Measurements from ENCODE around the gene TUNAR. TPM values are rescaled to one million over a fixed set of nuclear protein-coding genes. Genes with fewer than 3 reads are reported as not detected.

The TUNAR gene
- total RNA-seq, 1 donor from 2014 or later: not detected

DNA sequence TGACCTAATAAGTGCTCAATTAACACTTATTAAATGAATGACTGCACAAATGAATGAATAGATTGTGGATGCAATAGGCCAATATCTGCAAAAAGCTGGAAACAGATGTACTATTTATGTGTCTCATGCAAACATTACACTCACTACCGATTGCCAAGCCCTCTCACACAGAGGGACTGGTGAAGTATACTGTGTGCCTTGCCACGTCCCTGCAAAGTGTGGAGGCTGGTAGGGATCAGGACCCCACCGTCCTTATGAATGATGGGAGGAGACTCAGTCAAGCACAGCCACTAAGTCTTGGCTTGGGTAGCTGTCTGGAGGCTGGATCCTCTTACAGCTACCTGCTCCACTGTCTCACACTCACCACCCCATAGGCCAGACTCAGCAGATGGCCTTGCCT, 3.9 kb upstream of the TUNAR start:
- H3K27ac ChIP-seq: no peak overlapping the region
- TF ChIP-seq, protein P1, sequence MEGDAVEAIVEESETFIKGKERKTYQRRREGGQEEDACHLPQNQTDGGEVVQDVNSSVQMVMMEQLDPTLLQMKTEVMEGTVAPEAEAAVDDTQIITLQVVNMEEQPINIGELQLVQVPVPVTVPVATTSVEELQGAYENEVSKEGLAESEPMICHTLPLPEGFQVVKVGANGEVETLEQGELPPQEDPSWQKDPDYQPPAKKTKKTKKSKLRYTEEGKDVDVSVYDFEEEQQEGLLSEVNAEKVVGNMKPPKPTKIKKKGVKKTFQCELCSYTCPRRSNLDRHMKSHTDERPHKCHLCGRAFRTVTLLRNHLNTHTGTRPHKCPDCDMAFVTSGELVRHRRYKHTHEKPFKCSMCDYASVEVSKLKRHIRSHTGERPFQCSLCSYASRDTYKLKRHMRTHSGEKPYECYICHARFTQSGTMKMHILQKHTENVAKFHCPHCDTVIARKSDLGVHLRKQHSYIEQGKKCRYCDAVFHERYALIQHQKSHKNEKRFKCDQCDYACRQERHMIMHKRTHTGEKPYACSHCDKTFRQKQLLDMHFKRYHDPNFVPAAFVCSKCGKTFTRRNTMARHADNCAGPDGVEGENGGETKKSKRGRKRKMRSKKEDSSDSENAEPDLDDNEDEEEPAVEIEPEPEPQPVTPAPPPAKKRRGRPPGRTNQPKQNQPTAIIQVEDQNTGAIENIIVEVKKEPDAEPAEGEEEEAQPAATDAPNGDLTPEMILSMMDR (IDR thresholded peaks at IDR 0.05): no peak
- no peaks in the 10 kb centered on the region for H3K36me3 ChIP-seq
- no peaks in the 10 kb centered on the region for H3K9me3 ChIP-seq
- DNase-seq (ENCODE audit: low spot score in 2 of 2): peak in 1 of 2 donors; percentile 35
- H3K27me3 ChIP-seq: peaks cover 9% of the 10 kb centered on the region
- H3K4me3 ChIP-seq: no peak overlapping the region
- intact Hi-C loops (cut with DNase I): no loop called here
- peaks cover 8% of the 10 kb centered on the region in 2 donors for H3K4me1 ChIP-seq

DNA sequence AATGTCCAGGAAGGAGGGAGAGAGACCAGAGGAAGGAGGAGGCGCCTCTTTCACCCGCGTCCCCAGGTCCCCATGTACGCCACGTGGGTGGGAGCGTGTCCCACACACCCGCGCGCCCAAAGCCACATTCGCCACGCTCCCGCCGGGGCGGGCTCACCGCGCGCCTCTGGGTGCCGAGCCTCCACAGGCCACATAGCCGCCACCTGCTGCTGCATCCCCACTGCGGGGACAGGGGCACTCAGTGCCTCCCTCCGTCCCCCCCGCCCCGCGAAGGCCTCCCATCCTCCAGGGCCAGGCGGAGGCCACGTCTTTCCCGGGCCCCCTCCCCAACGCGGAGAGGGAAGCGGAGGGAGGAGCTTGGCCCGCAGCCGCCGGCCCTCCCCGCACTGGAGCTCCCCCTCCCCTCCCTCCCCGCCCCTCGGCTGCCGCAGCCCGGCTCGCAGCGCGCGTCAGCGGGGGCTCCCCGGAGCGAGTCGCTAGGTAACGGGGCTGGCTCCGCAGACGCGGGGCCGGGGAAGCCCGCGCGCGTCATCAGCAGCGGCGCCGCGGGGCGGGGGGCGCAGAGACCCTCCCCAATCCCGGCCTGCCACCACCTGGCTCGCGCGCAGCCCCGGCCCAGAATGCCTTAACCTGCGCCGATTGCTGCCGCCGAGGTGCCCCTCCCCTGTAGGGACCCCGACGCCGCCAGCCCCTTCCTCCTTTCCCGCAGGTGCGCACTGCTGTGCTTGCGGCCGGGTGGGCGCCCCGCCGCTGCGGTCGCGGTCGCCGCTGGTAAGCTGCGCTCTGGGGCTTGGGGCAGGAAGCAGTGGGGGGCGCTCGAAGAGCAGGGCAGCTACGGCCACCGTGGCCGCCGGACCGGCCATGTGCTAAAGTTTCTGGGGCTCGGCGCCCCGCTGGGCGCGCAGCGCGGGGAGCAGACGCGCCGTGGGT, 536 bp upstream of the TUNAR start:
- H3K27me3 ChIP-seq: peaks cover 9% of the 10 kb centered on the region
- peaks cover 8% of the 10 kb centered on the region in 2 donors for H3K4me1 ChIP-seq
- H3K27ac ChIP-seq: no peak overlapping the region
- DNase-seq (ENCODE audit: low spot score in 2 of 2): no peak
- no peaks in the 10 kb centered on the region for H3K9me3 ChIP-seq
- TF ChIP-seq, protein P1 (IDR thresholded peaks at IDR 0.05): peak in 1 of 3 experiments; percentile 6
- intact Hi-C loops (cut with DNase I): no loop called here
- no peaks in the 10 kb centered on the region for H3K36me3 ChIP-seq
- peak overlapping the region; percentile 31 to 56 for H3K4me3 ChIP-seq

DNA sequence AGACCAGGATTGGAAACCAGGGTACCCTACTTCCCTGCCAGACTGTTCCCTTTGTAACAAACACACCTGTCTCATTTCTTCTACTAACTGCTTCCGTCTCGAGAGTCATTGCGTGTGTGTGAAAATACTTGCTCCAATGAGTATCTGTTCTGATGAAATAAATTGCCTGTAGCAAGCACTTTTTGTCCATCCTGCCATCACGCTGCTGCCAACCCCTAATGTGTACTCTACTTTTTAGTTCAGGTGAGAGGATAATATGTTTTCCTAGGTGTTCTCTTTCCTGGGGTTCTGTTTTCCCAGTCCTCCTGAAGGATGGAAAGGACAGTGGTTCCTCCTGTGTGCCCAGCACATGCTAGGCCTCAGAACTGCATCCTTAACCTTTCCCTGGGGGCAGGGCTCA, 1.0 kb downstream of the TUNAR start:
- Histone ChIP-seq H3K27ac (no peak overlapping the region), H3K9me3 (no peaks in the 10 kb centered on the region), H3K36me3 (no peaks in the 10 kb centered on the region), H3K4me3 (no peak overlapping the region), H3K4me1 (peaks cover 8% of the 10 kb centered on the region in 2 donors), H3K27me3 (peaks cover 9% of the 10 kb centered on the region)
- TF ChIP-seq, protein P1 (IDR thresholded peaks at IDR 0.05): no peak
- DNase-seq (ENCODE audit: low spot score in 2 of 2): no peak
- intact Hi-C loops (cut with DNase I): no loop called here

DNA sequence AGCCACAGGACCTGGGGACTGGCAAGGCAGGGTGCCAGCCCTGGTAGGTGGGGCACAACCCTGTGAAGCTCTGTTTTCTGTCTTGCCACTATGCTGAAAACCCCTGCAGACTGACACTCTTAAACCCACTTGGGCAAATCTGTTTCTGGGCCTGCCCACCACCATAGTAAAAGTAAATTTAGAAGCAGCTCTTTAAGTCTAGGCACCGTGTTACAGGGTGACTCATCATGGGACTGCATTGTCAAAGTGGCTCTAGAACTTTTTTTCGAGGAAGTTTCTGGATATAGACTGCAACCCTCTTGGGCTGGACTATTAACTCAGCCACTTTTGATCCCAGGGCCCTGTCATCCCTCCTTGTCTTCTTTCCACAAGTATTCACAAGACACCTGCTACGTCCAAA, 7.7 kb downstream of the TUNAR start:
- Histone ChIP-seq H3K27me3 (no peaks in the 10 kb centered on the region), H3K27ac (no peak overlapping the region)
- TF ChIP-seq, protein P1 (IDR thresholded peaks at IDR 0.05): no peak

DNA sequence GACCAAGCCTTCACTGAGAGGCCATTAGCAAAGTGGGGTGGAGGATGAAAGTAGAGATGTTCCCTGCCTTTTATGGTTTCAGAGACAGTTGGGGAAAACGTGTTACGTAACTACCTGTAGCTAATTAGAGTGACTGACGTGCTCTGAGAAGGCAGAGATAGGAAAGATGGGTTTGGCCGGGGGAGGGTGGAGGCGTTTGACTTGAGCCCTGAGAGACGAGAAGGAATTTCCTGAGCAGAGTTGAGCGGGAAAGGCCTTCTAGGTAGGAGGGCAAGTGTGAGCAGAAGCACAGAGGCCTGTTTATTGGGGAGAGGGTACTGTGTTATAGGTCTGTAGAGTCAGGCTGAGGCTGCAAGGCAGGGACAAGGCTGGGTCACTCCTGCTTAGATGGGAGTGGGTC, 8.6 kb downstream of the TUNAR start:
- intact Hi-C loops (cut with DNase I): no loop called here

More for the DNA sequence above, 7.7 kb downstream of the TUNAR start:
- Histone ChIP-seq H3K9me3 (no peaks in the 10 kb centered on the region), H3K4me1 (peaks cover 0 to 20% of the 10 kb centered on the region in 2 donors), H3K36me3 (no peaks in the 10 kb centered on the region), H3K4me3 (no peak overlapping the region)
- DNase-seq (ENCODE audit: low spot score in 2 of 2): no peak
- intact Hi-C loops (cut with DNase I): no loop called here

More for the DNA sequence above, 8.6 kb downstream of the TUNAR start:
- no peak for DNase-seq (ENCODE audit: low spot score in 2 of 2)
- Histone ChIP-seq H3K27ac (no peak overlapping the region), H3K4me1 (peaks cover 0 to 20% of the 10 kb centered on the region in 2 donors), H3K9me3 (no peaks in the 10 kb centered on the region), H3K27me3 (no peaks in the 10 kb centered on the region), H3K4me3 (no peak overlapping the region), H3K36me3 (no peaks in the 10 kb centered on the region)
- TF ChIP-seq, protein P1 (IDR thresholded peaks at IDR 0.05): no peak
